Psoas muscle (tissue), 8 donors: Measurements from ENCODE around the gene IQGAP2. TPM values are rescaled to one million over a fixed set of nuclear protein-coding genes. Genes with fewer than 3 reads are reported as not detected.
"Not testable (repeated sequence)": the region's sequence is repeated elsewhere in the genome, so short reads cannot be mapped to it uniquely, and the experiment has no call there.

Experiments used
- ATAC-seq, 4 donors: fragments of 200-7000 bp; cut with Tn5 transposase; one replicate each; pipeline ENCODE4 v1.9.1; 2020; ENCODE audit warnings: moderate library complexity in 3 of 4, mild to moderate bottlenecking in 2 of 4
- DNase-seq, 2 donors: peaks; one replicate each; pipeline ENCODE4 v3.0.0-alpha.2; 2020
- H3K27ac ChIP-seq: fragments of 200-600 bp; one replicate; pipeline ENCODE4 v1.8.0; 2022
- H3K27me3 ChIP-seq, 3 donors: fragments of 200-600 bp in 1 of 3; one replicate each; pipeline versions ENCODE4 v1.6.1 to v1.8.0; 2013 to 2022; ENCODE audit warnings: low read length in 2 of 3, mild to moderate bottlenecking in 2 of 3, moderate library complexity in 1 of 3; ENCODE audit not compliant: insufficient read depth in 3 of 3
- H3K36me3 ChIP-seq, 2 donors: fragments of 200-600 bp in 1 of 2; one replicate each; pipeline versions ENCODE4 v1.6.1 to v1.8.0; 2013 to 2022; ENCODE audit warnings: low read depth in 1 of 2, mild to moderate bottlenecking in 1 of 2, moderate library complexity in 1 of 2; ENCODE audit not compliant: insufficient read depth in 1 of 2
- H3K4me1 ChIP-seq: fragments of 200-600 bp; one replicate; pipeline ENCODE4 v1.8.0; 2022
- H3K4me3 ChIP-seq: fragments of 200-600 bp; one replicate; pipeline ENCODE4 v1.8.0; 2022; ENCODE audit warnings: mild to moderate bottlenecking
- H3K9me3 ChIP-seq: fragments of 200-600 bp; one replicate; pipeline ENCODE4 v1.8.0; 2022
- WGBS, 3 donors: extraction: QIAGEN DNeasy Blood & Tissue Kit; methylation state at CpG; one replicate each; pipeline versions ENCODE4 v1.1.6 to v1.1.7; 2013; 5-methylcytosine and 5-hydroxymethylcytosine counted together
- intact Hi-C, 2 donors: fragments of 100-400 bp; cut with DNase I; formaldehyde crosslinking; loops; one replicate each; pipeline versions ENCODE4 v1.11.0 to v1.14.2; 2022
- polyA plus RNA-seq, 3 donors: library from polyadenylated mRNA; stranded (reverse); fragments of 200-250 nt; gene quantifications; one replicate each; pipeline ENCODE4 v1.2.3, GENCODE V29; 2013
- total RNA-seq, 4 donors: library from RNA; stranded (reverse); fragmentation: NEBNext Ultra II Directional in 2 of 4; extraction: Animal tissue kit (Norgen Biotek cat#: 25700) in 2 of 4; gene quantifications; one replicate each; pipeline versions ENCODE4 v1.2.1 to v1.2.4, GENCODE V29; 2021 to 2023
- TF ChIP-seq, protein P1 (sequence below): fragments of 200-600 bp; IDR thresholded peaks from one replicate; pipeline ENCODE4 v1.8.0; 2022; ENCODE audit warnings: antibody characterized with exemption
- donor health status: healthy with polysubstance abuse.
- donor health status: DM: no; HTN: no; CAD: no; lungs with moderate emphysema.
- donor health status: Bipolar disorder and iron deficiency.
- donor health status: healthy.
- donor health status: DM: yes; HTN: yes; CAD: no.
- donor health status: DM: no; HTN: no; CAD: no.
- donor health status: DM: no; HTN: no; CAD: no.
- donor health status: DM: yes; HTN: yes; CAD: no.

Gene IQGAP2
- total and polyA plus RNA-seq, 7 donors: 0.52 to 4.3 (median 1.4) TPM

DNA sequence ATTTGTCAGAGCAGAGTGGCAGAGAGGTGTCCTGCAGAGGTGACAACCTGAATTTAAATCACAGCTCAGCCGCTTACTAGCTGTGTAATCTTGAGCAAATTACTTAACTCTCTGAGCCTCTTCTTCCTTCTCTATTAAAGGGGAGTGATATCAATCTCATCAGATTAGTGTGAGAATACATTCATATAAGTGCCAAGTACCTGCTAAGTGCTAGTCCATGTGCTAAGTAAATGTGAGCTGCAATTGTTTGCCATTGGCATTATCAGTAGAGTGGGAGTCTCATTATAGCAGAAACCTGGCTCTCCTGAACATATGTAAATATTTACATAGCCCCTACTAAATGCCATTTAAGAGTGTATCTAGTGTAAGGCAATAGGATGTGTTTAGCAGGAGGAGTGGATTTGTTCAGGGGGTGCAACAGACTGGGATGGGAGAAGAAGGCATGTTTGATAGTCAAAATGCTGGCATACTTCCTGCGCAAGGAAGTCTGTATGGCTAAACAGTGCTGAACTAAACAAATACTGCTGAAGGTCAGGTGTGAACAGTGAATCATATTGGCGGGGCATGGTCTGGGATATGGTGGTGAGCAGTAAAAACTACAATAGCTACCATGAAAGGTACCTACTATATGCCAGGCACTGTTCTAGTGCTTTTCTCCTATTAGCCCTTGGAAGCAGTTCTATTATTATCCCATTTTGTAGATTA lies 145.6 kb downstream of the IQGAP2 start:
- Histone ChIP-seq H3K27me3 (no peaks in the 10 kb centered on the region), H3K4me3 (no peak overlapping the region), H3K9me3 (no peaks in the 10 kb centered on the region), H3K4me1 (no peaks in the 10 kb centered on the region), H3K36me3 (no peaks in the 10 kb centered on the region), H3K27ac (no peak overlapping the region)
- DNase-seq: no peak
- no peak for ATAC-seq
- TF ChIP-seq, protein P1, sequence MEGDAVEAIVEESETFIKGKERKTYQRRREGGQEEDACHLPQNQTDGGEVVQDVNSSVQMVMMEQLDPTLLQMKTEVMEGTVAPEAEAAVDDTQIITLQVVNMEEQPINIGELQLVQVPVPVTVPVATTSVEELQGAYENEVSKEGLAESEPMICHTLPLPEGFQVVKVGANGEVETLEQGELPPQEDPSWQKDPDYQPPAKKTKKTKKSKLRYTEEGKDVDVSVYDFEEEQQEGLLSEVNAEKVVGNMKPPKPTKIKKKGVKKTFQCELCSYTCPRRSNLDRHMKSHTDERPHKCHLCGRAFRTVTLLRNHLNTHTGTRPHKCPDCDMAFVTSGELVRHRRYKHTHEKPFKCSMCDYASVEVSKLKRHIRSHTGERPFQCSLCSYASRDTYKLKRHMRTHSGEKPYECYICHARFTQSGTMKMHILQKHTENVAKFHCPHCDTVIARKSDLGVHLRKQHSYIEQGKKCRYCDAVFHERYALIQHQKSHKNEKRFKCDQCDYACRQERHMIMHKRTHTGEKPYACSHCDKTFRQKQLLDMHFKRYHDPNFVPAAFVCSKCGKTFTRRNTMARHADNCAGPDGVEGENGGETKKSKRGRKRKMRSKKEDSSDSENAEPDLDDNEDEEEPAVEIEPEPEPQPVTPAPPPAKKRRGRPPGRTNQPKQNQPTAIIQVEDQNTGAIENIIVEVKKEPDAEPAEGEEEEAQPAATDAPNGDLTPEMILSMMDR: no peak
- intact Hi-C loops: no loop called here
- WGBS, 3 donors: 81 to 92% (median 89%) methylated on average over 3 of the region's 3 CpGs

DNA sequence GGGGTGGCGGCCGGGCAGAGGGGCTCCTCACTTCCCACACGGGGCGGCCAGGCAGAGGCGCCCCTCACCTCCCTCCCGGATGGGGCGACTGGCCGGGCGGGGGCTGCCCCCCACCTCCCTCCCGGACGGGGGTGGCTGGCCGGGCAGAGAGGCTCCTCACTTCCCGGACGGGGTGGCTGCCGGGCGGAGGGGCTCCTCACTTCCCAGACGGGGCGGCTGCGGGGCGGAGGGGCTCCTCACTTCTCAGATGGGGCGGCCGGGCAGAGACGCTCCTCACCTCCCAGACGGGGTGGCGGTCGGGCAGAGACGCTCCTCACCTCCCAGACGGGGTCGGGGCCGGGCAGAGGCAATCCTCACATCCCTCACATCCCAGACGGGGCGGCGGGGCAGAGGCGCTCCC lies 147.8 kb downstream of the IQGAP2 start:
- H3K4me3 ChIP-seq, H3K27ac ChIP-seq, H3K27me3 ChIP-seq, ATAC-seq, H3K9me3 ChIP-seq, intact Hi-C loops, H3K4me1 ChIP-seq, DNase-seq, H3K36me3 ChIP-seq: not testable (repeated sequence)
- 96 to 99% (median 97%) methylated on average over 22 to 34 of the region's 34 CpGs for WGBS, 3 donors

DNA sequence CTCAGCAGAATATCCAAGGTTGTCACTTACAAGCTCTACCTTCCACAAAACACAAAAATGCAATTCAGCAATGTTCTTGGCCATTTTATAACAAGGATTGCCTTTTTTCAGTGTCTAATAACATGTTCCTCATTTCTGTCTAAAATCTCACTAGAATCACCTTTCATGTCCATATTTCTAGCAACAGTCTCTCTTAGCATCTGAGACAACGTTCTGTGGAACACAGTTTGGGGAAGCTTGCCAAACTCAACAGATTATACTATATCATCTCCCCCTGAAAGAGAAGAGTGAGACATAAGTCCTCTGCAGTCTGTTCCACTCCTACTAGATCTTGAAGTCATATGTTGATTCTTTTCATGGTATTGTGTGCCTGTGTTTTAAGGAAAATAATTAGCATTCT lies 149.5 kb downstream of the IQGAP2 start:
- 44 to 67% (median 52%) methylated on average over 1 of the region's 1 CpG for WGBS, 3 donors
- Histone ChIP-seq H3K4me1 (no peaks in the 10 kb centered on the region), H3K9me3 (no peaks in the 10 kb centered on the region), H3K4me3 (no peak overlapping the region), H3K27me3 (no peaks in the 10 kb centered on the region), H3K36me3 (no peaks in the 10 kb centered on the region), H3K27ac (no peak overlapping the region)
- DNase-seq (no peak), ATAC-seq (no peak)
- TF ChIP-seq, protein P1: no peak
- intact Hi-C loops: no loop called here

DNA sequence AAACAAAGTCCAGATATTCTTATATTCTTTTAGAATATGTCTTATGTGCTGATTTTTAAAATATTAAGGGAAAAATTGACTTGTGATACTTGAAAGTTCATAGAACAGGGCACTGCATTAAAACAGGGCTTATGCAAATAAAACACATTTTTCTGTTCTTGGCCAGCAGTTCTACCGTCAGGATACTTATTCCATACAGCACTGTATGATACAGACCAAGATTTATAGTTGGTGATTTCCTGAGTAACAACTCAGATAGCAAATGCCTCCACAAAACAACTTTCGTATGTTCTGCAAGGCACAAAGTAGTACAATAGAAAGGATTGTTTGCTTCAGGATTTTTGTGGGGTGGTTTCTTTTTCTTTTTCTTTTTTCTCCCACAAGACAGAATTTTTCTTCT lies 150.2 kb downstream of the IQGAP2 start:
- Histone ChIP-seq H3K27ac (no peak overlapping the region), H3K27me3 (no peaks in the 10 kb centered on the region), H3K4me1 (no peaks in the 10 kb centered on the region), H3K4me3 (no peak overlapping the region), H3K36me3 (no peaks in the 10 kb centered on the region), H3K9me3 (no peaks in the 10 kb centered on the region)
- intact Hi-C loops: no loop called here
- DNase-seq (no peak), ATAC-seq (no peak)
- TF ChIP-seq, protein P1: no peak
- 67 to 79% (median 74%) methylated on average over 2 of the region's 2 CpGs for WGBS, 3 donors

DNA sequence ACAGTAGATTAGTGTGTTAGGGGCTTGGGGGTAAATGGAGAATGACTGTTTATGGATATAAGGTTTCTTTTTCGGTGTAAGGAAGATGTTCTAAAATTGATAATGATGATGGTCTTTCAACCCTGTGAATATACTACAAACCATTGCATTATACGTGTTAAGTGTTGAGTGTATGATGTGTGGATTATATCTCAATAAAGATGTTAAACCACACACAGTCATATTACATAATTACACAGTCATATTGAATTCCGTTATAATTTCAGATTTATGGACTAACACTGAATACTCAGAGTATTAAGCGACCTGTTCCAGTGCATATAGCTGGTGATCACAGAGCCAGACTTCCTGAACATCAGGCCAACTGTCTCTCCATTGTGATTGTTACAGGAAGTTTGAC lies 152.0 kb downstream of the IQGAP2 start:
- Histone ChIP-seq H3K9me3 (no peaks in the 10 kb centered on the region), H3K27ac (no peak overlapping the region), H3K4me1 (no peaks in the 10 kb centered on the region), H3K36me3 (no peaks in the 10 kb centered on the region), H3K4me3 (no peak overlapping the region), H3K27me3 (no peaks in the 10 kb centered on the region)
- DNase-seq: no peak
- 73 to 81% (median 78%) methylated on average over 4 of the region's 4 CpGs for WGBS, 3 donors
- TF ChIP-seq, protein P1: no peak
- intact Hi-C loops: no loop called here
- ATAC-seq: no peak
